HepG2 (cell line): ENCODE data around the gene POLR1G. TPM values are rescaled to one million over a fixed set of nuclear protein-coding genes. Genes with fewer than 3 reads are reported as not detected.

Source experiments
- ARID5B ChIP-seq: IDR thresholded peaks from 2 replicates; pipeline ENCODE4 v1.4.0; 2020; ENCODE audit warnings: mild to moderate bottlenecking, missing genetic modification reagents
- ARNT2 ChIP-seq: sonication (generic); formaldehyde crosslinking; IDR thresholded peaks from 2 replicates; pipeline ENCODE4 v1.8.0; 2022; ENCODE audit warnings: mild to moderate bottlenecking, low read depth, missing genetic modification reagents, moderate library complexity
- ATF2 ChIP-seq: sonication (generic); formaldehyde crosslinking; IDR thresholded peaks from 2 replicates; pipeline ENCODE4 v1.4.0; 2020; ENCODE audit warnings: missing genetic modification reagents
- ATF7 ChIP-seq, 2 experiments: fragments of 450-650 bp in 1 of 2; sonication (generic) in 1 of 2; formaldehyde crosslinking in 1 of 2; IDR thresholded peaks; 2 replicates each; pipeline versions ENCODE4 v1.4.0 to v1.6.1; 2016 to 2020; ENCODE audit warnings: antibody characterized with exemption in 1 of 2, mild to moderate bottlenecking in 1 of 2, missing genetic modification reagents in 1 of 2
- HDAC1 ChIP-seq: sonication (generic); formaldehyde crosslinking; IDR thresholded peaks from 2 replicates; pipeline ENCODE4 v1.5.1; 2020; ENCODE audit warnings: mild to moderate bottlenecking, missing genetic modification reagents
- KAT2B ChIP-seq: fragments of 150-350 bp; IDR thresholded peaks from 2 replicates; pipeline ENCODE4 v1.6.1; 2014; ENCODE audit warnings: low read depth, low read length, borderline replicate concordance
- KLF15 ChIP-seq: sonication (generic); formaldehyde crosslinking; IDR thresholded peaks from 2 replicates; pipeline ENCODE4 v1.8.1; 2023; ENCODE audit warnings: borderline replicate concordance, mild to moderate bottlenecking, inconsistent platforms, missing genetic modification reagents, mixed read lengths
- KLF6 ChIP-seq: IDR thresholded peaks from 2 replicates; pipeline ENCODE4 v1.8.0; 2016; ENCODE audit warnings: missing biosample characterization, missing genetic modification reagents
- MNT ChIP-seq: fragments of 450-650 bp; IDR thresholded peaks from 2 replicates; pipeline ENCODE4 v1.6.1; 2016
- NCOR1 ChIP-seq: fragments of 200-600 bp; sonication (generic); IDR thresholded peaks from 2 replicates; pipeline ENCODE4 v1.7.0; 2017; ENCODE audit warnings: antibody characterized with exemption, low read length, borderline replicate concordance
- NFRKB ChIP-seq: fragments of 450-650 bp; IDR thresholded peaks from 2 replicates; pipeline ENCODE4 v1.6.1; 2017
- POLR2A ChIP-seq, 2 experiments: IDR thresholded peaks; 2 replicates each; pipeline ENCODE4 v1.6.1; 2011; ENCODE audit warnings: low read depth in 2 of 2, low read length in 2 of 2, mild to moderate bottlenecking in 1 of 2, moderate library complexity in 1 of 2; ENCODE audit not compliant: insufficient read depth in 1 of 2
- SETDB1 ChIP-seq: sonication (generic); formaldehyde crosslinking; IDR thresholded peaks from 2 replicates; pipeline ENCODE4 v1.5.1; 2020; ENCODE audit warnings: missing genetic modification reagents, mild to moderate bottlenecking, borderline replicate concordance
- SP4 ChIP-seq: sonication (generic); formaldehyde crosslinking; IDR thresholded peaks from 2 replicates; pipeline ENCODE4 v1.8.1; 2023; ENCODE audit warnings: mild to moderate bottlenecking, missing genetic modification reagents
- TGIF2 ChIP-seq: IDR thresholded peaks from 2 replicates; pipeline ENCODE4 v1.6.1; 2016; ENCODE audit warnings: control low read depth, missing compliant biosample characterization
- XRCC5 ChIP-seq: fragments of 200-400 bp; formaldehyde crosslinking; optimal IDR thresholded peaks from 2 replicates; pipeline ENCODE3; 2017; ENCODE audit warnings: mild to moderate bottlenecking, low read length
- ZBTB10 ChIP-seq: sonication (generic); formaldehyde crosslinking; IDR thresholded peaks from 2 replicates; pipeline ENCODE4 v1.4.0; 2020; ENCODE audit warnings: missing genetic modification reagents, borderline replicate concordance
- ZNF530 ChIP-seq: sonication (generic); formaldehyde crosslinking; IDR thresholded peaks from 2 replicates; pipeline ENCODE4 v1.5.0; 2020; ENCODE audit warnings: low read depth, mild to moderate bottlenecking, missing genetic modification reagents
- ZNF672 ChIP-seq: sonication (generic); formaldehyde crosslinking; IDR thresholded peaks from 2 replicates; pipeline ENCODE4 v1.8.1; 2022; ENCODE audit warnings: missing genetic modification reagents
- polyA plus RNA-seq, 8 experiments: library from polyadenylated mRNA; depleted of rRNA in 3 of 8; stranded (reverse) in 7 of 8; unstranded in 1 of 8; fragments of >200 nt; fragmentation: Illumina TruSeq in 4 of 8; extraction: Trizol in 4 of 8; gene quantifications; 2 replicates each; pipeline versions ENCODE4 v1.2.1 to v1.2.3, GENCODE V29; 2011 to 2016; ENCODE audit warnings: low read depth in 4 of 8, missing spikeins in 1 of 8, mixed read lengths in 1 of 8; ENCODE audit not compliant: insufficient read depth in 1 of 8
- total RNA-seq, 5 experiments: library from RNA; depleted of rRNA; stranded (reverse); fragments of >200 nt; fragmentation: Illumina TruSeq; extraction: Trizol; gene quantifications; 2 replicates each; pipeline ENCODE4 v1.2.3, GENCODE V29; 2016; ENCODE audit warnings: low read depth in 1 of 5

The POLR1G gene
- total and polyA plus RNA-seq, 2 of the 13 experiments (the other 11 are each of a cell fraction or from before 2014, with no cell fraction given) = 3.5 to 20.8 TPM

- TF ChIP-seq NCOR1 = no peak
- TF ChIP-seq ATF7 (IDR thresholded peaks at IDR 0.05) = peak; percentile 74
- 0 out of 2 replicates have a peak, but pooled peaks have one; percentile 55 for TF ChIP-seq ATF7 (CRISPR knock-in tag; IDR thresholded peaks at IDR 0.05)
- no peak for TF ChIP-seq NFRKB
- peak in 1 of 2 experiments; percentile 69; a peak in 2 of 4 replicates for TF ChIP-seq POLR2A (IDR thresholded peaks at IDR 0.05; ENCODE audit: insufficient read depth in 1 of 2, low read depth in 2 of 2, low read length in 2 of 2)
- peak; percentile 80 for TF ChIP-seq HDAC1 (CRISPR knock-in tag)
- peak; percentile 72 for TF ChIP-seq XRCC5
- no peak for TF ChIP-seq SETDB1
- no peak for TF ChIP-seq ZNF672 (CRISPR knock-in tag)
- TF ChIP-seq KAT2B = no peak
- no peak for TF ChIP-seq KLF15 (CRISPR knock-in tag)
- TF ChIP-seq KLF6 (CRISPR knock-in tag) = 0 out of 2 replicates have a peak, but pooled peaks have one; percentile 45
- no peak for TF ChIP-seq ZNF530 (CRISPR knock-in tag)
- TF ChIP-seq SP4 (CRISPR knock-in tag) = peak; percentile 76; the same call in 1 of the 2 replicates
- TF ChIP-seq ZBTB10 = peak; percentile 97
- peak; percentile 41; the same call in 1 of the 2 replicates for TF ChIP-seq TGIF2 (CRISPR knock-in tag)
- TF ChIP-seq ARID5B = peak; percentile 75
- TF ChIP-seq ATF2 (CRISPR knock-in tag) = 0 out of 2 replicates have a peak, but pooled peaks have one; percentile 62
- no peak for TF ChIP-seq MNT
- peak; percentile 53; the same call in 1 of the 2 replicates for TF ChIP-seq ARNT2 (CRISPR knock-in tag)
Observed at GRCh38 chr19:45443462-45444317, 37.2 kb downstream of the POLR1G start (continued).
